GM12872 (cell line): ENCODE measurements around the gene AVEN.

Source experiments
- CTCF ChIP-seq: IDR thresholded peaks from 3 replicates; pipeline ENCODE4 v1.5.1; 2011; ENCODE audit warnings: low read depth, mild to moderate bottlenecking, low read length, moderate library complexity; ENCODE audit not compliant: insufficient read depth

AVEN gene, protein sequence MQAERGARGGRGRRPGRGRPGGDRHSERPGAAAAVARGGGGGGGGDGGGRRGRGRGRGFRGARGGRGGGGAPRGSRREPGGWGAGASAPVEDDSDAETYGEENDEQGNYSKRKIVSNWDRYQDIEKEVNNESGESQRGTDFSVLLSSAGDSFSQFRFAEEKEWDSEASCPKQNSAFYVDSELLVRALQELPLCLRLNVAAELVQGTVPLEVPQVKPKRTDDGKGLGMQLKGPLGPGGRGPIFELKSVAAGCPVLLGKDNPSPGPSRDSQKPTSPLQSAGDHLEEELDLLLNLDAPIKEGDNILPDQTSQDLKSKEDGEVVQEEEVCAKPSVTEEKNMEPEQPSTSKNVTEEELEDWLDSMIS

DNA sequence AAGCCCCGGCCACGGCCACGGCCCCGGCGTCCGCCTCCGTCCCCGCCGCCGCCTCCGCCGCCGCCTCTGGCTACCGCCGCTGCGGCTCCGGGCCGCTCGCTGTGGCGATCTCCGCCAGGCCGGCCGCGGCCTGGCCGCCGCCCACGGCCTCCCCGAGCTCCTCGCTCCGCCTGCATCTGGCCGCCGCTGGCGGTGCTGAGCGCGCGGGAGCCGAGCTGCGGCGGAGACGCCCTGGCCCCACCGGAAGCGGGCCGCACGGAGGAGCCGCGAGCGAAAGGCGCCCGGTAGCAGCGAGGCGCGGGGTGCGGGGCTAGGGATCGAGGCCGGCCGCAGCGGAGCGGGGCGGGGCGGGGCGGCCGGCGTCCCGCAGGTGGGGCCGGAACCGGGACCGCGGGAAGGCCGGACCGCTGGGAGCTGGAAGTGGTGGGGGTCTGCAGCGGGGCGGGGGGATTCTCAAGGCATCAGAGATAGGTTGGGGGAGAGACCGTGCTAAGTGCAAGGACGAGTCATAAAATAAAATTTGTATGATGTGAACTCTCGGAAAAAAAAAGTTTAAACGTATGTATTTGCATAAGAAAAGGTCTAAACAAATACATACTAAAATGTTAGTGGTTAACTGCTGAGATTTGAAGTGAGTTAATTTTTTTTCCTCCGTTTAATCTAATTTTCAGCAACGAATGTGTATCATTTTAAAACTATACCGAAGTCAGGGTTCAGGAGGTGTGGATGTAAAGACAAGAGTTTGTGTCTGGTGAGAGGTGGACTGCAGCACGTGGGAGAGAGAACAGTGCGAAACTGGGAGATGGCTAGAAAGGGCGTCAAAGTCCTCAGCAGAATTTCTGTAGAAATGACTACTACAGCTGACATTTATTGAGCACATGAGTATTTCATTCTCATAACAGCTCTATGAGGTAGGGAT, at the start of gene AVEN:
TSS of gene AVEN (minus strand) at position 334 of the 919 bp plus-strand sequence. CDS start at position 176, 158 bp downstream.
- no peak for TF ChIP-seq CTCF

DNA sequence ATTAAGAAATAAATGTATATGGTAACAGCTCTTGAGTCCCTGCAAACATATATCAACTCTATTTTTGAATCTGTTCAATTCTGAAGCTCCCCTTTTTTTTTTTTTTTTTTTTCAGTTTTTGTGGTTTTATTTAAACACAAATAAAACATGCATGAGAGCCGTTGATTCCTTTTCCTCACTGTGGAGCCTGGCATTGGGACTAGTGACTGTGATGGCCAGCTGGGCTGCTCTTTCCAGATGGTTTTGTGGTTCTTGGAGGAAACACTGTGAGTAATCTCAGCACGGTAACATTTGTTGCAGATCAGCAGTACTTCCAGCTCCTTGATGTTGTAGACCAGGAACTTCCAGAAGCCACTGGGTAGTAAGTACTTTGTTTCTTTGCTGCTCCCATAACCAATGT, 46.7 kb upstream of the AVEN start:
- TF ChIP-seq CTCF: no peak

- no peak for TF ChIP-seq CTCF
Measured at GRCh38 chr15:34084086-34084485, 45.1 kb upstream of the AVEN start.

GRCh38 chr15:34079904-34080303, 40.9 kb upstream of the AVEN start:
- TF ChIP-seq CTCF: no peak

DNA sequence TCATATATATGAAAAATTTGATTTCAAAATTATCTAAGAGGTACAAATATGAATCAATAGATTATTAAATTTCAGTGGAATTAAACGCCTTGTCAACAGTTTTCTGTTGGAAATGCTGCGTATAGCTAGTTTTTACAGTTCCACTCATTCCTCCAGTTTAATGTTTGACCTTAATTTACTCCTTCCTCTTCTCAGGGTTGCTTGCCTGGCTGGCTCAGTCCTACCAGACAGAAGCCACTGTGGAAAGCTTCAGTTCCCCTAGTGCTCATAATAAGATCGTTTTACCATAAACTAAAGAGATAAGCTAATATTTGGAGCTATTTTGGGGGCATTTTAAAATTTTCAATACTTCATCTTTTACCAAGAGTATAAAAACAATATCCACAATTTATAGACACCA, 39.9 kb upstream of the AVEN start:
- TF ChIP-seq CTCF: no peak

DNA sequence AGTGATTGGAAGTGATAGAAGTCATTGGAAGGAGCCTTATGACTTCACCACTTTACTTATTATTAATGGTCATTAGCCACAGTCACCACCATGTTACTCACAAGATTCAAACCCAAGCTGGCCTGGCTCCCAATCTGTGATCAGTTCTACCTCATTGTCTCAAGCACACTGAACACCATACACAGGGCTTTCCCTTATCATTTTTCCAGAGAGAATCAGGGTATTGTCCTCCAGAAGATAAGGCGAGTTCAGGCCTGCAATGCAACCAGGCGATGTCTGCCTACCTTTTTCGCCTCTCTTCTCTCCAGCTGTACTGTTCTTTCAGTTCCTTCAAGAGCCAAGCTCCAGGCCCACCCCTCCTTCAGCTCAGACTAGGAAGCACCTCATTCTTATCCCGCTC, 37.8 kb upstream of the AVEN start:
- no peak for TF ChIP-seq CTCF

DNA sequence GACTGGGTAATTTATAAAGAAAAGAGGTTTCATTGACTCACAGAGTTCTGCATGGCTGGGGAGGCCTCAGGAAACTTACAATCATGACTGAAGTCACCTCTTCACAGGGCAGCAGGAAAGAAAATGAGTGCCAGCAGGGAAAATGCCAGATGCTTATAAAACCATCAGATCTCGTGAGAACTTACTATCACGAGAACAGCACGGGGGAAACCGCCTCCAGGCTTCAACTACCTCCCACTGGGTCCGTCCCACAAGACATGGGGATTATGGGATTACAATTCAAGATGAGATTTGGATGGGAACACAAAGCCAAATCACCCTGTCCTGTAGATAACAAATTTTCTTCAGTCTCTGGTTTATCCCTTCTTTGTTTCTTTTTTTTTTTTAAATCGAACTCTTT, 31.0 kb upstream of the AVEN start:
- TF ChIP-seq CTCF: no peak
